Heart left ventricle (tissue), 13 donors: ENCODE measurements around the gene CELA1.

Experiments
- CTCF ChIP-seq, 12 donors: fragments of 200-600 bp; sonication (generic) in 4 of 12; IDR thresholded peaks; one replicate each; pipeline versions ENCODE4 v1.5.0 to v1.8.0; 2018 to 2022; ENCODE audit warnings: antibody characterized with exemption in 12 of 12, mild to moderate bottlenecking in 5 of 12
- POLR2A ChIP-seq, 2 donors: fragments of 450-650 bp; IDR thresholded peaks; one replicate each; pipeline ENCODE4 v1.6.1; 2017; ENCODE audit warnings: antibody characterized with exemption in 2 of 2, mild to moderate bottlenecking in 2 of 2, moderate library complexity in 2 of 2
- donor health status: ischemic (EF 13 %, LVEDD 7.1; RV severe dilation, severe dysfunction).
- donor health status: DM: no; HTN: yes; CAD: no.
- donor health status: DM: no; HTN: no; CAD: no.
- donor health status: ischemic (EF 25% LVEDD 6.9; RV normal size, moderate dysfunction).
- donor health status: ischemic (EF 25% LVEDD 5.7; RV mildly dilated, moderate dysfunction).
- donor health status: ischemic (EF 35%, LVEDD 5.7; RV mildly dilated, moderate dysfunction).
- donor health status: nonischemic (EF 11% LVEDD 7.7; RV severe dilation, severe dysfunction).
- donor health status: DM: yes; HTN: yes; CAD: no.
- donor health status: PGD.
- donor health status: ischemic (EF 29% LVEDD 5.4; RV normal size, mild dysfunction).
- donor health status: nonischemic (EF 23%, LVEDD 6.1; RV moderate dilation, normal function).

DNA sequence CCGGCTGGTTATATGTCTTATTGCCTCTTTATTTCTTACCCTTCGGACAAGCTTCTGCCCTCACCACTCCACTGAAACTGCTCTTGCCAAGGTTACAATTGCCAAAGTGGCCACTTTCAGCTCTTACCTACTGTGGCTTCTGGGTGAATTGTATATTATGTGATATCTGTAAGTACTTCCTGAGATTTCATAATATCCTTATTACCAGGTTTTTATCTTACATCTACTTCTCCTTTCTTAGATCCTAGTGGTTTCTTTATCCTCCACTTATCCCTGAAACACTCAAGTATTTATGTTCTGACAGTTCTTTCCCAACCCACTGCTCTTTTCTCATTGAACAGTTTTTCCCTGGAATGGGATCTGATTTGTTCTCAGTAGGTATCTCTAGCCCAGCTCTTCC is 10.5 kb downstream of the CELA1 start:
- no peak for TF ChIP-seq POLR2A (IDR thresholded peaks at IDR 0.05)
- TF ChIP-seq CTCF (IDR thresholded peaks at IDR 0.05), result no peak
